ENCODE results near the gene RFESD.

- TF ChIP-seq SIN3A (conservative IDR thresholded peaks at IDR 0.05 in 1 of 2, IDR thresholded peaks at IDR 0.05 in 1 of 2; ENCODE audit: low read depth in 1 of 2, low read length in 2 of 2) = no peak
- TF ChIP-seq CTCF (IDR thresholded peaks at IDR 0.05; ENCODE audit: control extremely low read depth in 1 of 3, insufficient read depth in 1 of 3, low read depth in 1 of 3, low read length in 3 of 3) = no peak
- TF ChIP-seq MAX (IDR thresholded peaks at IDR 0.05) = no peak
- no peak for TF ChIP-seq KDM5A (IDR thresholded peaks at IDR 0.05; ENCODE audit: low read length)
- no peak for TF ChIP-seq SP4 (IDR thresholded peaks at IDR 0.05; ENCODE audit: low read length)
- TF ChIP-seq POLR2AphosphoS5 (IDR thresholded peaks at IDR 0.05; ENCODE audit: low read depth, low read length) = no peak
Measured at GRCh38 chr5:95641741-95642220, 4.8 kb upstream of the RFESD start.

Measured in H1 (cell line).